GM23248 (cell line): ENCODE results near the gene EP400. TPM values are rescaled to one million over a fixed set of nuclear protein-coding genes. Genes with fewer than 3 reads are reported as not detected.

Source experiments
- DNase-seq: peaks from one replicate; pipeline ENCODE4 v3.0.0-alpha.2; 2015
- H2AFZ ChIP-seq: fragments of 200-600 bp; sonication (generic); 2 replicates; pipeline ENCODE4 v1.6.1; 2016; ENCODE audit warnings: antibody characterized with exemption
- H3F3A ChIP-seq: fragments of 200-600 bp; sonication (generic); 2 replicates; pipeline ENCODE4 v1.6.1; 2016; ENCODE audit warnings: mild to moderate bottlenecking, antibody characterized with exemption, mixed run types; ENCODE audit not compliant: insufficient read depth
- H3K27ac ChIP-seq: fragments of 200-600 bp; sonication (generic); 2 replicates; pipeline ENCODE4 v1.5.1; 2016; ENCODE audit warnings: mild to moderate bottlenecking
- H3K27me3 ChIP-seq: fragments of 200-600 bp; sonication (generic); replicated peaks from 2 replicates; pipeline ENCODE4 v1.6.1; 2016; ENCODE audit warnings: mild to moderate bottlenecking; ENCODE audit not compliant: insufficient read depth
- H3K36me3 ChIP-seq: fragments of 200-600 bp; sonication (generic); 2 replicates; pipeline ENCODE4 v1.6.1; 2016; ENCODE audit warnings: low read depth, mild to moderate bottlenecking
- H3K4me1 ChIP-seq: fragments of 200-600 bp; sonication (generic); 2 replicates; pipeline ENCODE4 v1.6.1; 2016; ENCODE audit warnings: mild to moderate bottlenecking; ENCODE audit not compliant: insufficient read depth
- H3K4me2 ChIP-seq: fragments of 200-600 bp; sonication (generic); one replicate; pipeline ENCODE4 v1.6.1; 2016; ENCODE audit warnings: mild to moderate bottlenecking; ENCODE audit not compliant: unreplicated experiment
- H3K4me3 ChIP-seq: fragments of 200-600 bp; sonication (generic); 2 replicates; pipeline ENCODE4 v1.5.1; 2016; ENCODE audit warnings: mild to moderate bottlenecking
- H3K79me2 ChIP-seq: fragments of 200-600 bp; sonication (generic); 2 replicates; pipeline ENCODE4 v1.6.1; 2016; ENCODE audit warnings: mild to moderate bottlenecking; ENCODE audit not compliant: insufficient read depth
- H3K9ac ChIP-seq: fragments of 200-600 bp; sonication (generic); 2 replicates; pipeline ENCODE4 v1.6.1; 2016; ENCODE audit warnings: mild to moderate bottlenecking
- H3K9me2 ChIP-seq: fragments of 200-600 bp; sonication (generic); 2 replicates; pipeline ENCODE4 v1.6.1; 2016; ENCODE audit warnings: mixed run types, mild to moderate bottlenecking, moderate library complexity; ENCODE audit not compliant: insufficient read depth
- H3K9me3 ChIP-seq: fragments of 200-600 bp; sonication (generic); one replicate; pipeline ENCODE4 v1.6.1; 2017; ENCODE audit warnings: low read depth
- H4K20me1 ChIP-seq: fragments of 200-600 bp; sonication (generic); 2 replicates; pipeline ENCODE4 v1.6.0; 2016; ENCODE audit not compliant: insufficient read depth
- EZH2 ChIP-seq: fragments of 200-600 bp; sonication (generic); IDR thresholded peaks from 2 replicates; pipeline ENCODE4 v1.6.1; 2018; ENCODE audit warnings: antibody characterized with exemption, mild to moderate bottlenecking; ENCODE audit not compliant: insufficient read depth, poor library complexity, severe bottlenecking
- EZH2phosphoT487 ChIP-seq: fragments of 200-600 bp; sonication (generic); IDR thresholded peaks from 2 replicates; pipeline ENCODE4 v1.6.1; 2018; ENCODE audit warnings: antibody characterized with exemption, moderate library complexity, mild to moderate bottlenecking, low read depth; ENCODE audit not compliant: insufficient read depth
- WGBS, 2 experiments: methylation state at CpG; one replicate each; pipeline ENCODE4 v1.1.6; 2015 to 2017; ENCODE audit warnings: low lambda C conversion rate in 2 of 2, low coverage in 1 of 2; ENCODE audit errors: missing lambda C conversion rate in 2 of 2; 5-methylcytosine and 5-hydroxymethylcytosine counted together
- in situ Hi-C: fragments of 300-500 bp; cut with MboI; formaldehyde crosslinking; loops from 2 replicates; pipeline ENCODE4 v1.15.0; 2020
- polyA plus RNA-seq: library from polyadenylated mRNA; unstranded; fragments of >200 nt; fragmentation: Nextera tagmentation; extraction: Ambion mirVana; gene quantifications from 2 replicates; pipeline ENCODE4 v1.2.1, GENCODE V29; 2016
- total RNA-seq: library from RNA; depleted of rRNA; stranded (reverse); fragments of >200 nt; shearing (Covaris generic); gene quantifications from 2 replicates; pipeline ENCODE4 v1.2.3, GENCODE V29; 2014

Gene EP400
- total and polyA plus RNA-seq, 2 experiments from 2014 or later, result 8.6 to 9.4 TPM

DNA sequence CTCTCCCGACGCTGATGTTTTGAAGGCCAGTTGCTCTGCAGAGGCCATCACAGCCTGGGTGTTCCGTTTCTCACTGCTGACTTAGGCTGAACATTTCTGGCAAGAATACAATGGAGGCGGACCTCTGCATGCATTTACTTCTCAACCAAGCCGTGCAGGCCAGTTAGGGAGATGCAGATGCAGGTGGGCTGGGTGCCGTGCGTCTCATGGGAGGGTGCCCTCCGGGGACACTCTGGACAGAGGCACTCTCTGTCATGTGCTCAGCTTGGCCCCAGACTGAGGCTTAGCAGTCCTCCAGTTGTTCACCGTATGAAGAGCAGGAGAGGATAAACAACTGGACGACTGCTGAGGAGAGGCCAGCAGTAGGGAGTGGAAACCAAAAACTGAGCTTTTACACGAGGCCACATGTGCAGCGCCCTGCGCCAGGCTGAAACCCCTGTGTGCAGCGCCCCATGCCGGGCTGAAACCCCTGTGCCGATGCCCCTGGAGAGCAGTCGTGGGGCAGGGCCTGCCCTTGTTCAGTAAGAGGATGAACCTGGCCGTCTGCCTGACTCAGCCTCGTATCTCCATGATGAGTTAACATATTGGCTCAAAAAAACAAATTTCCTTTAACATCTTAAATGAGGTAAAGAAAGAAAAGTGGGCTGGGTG lies 162.0 kb downstream of the EP400 start:
- no peak overlapping the region for H2AFZ ChIP-seq
- H3K4me3 ChIP-seq, result no peak overlapping the region
- no peaks in the 10 kb centered on the region for H3K9me3 ChIP-seq
- in situ Hi-C loops, result no loop called here
- DNase-seq, result no peak
- H4K20me1 ChIP-seq, result no peaks in the 10 kb centered on the region
- no peaks in the 10 kb centered on the region for H3K9me2 ChIP-seq
- WGBS, 2 experiments, result 93 to 94% methylated on average over 19 of the region's 19 CpGs
- TF ChIP-seq EZH2 (no peak), EZH2phosphoT487 (no peak)
- H3K27me3 ChIP-seq, result no peaks in the 10 kb centered on the region
- no peaks in the 10 kb centered on the region for H3K4me1 ChIP-seq
- H3K9ac ChIP-seq, result no peak overlapping the region
- H3K27ac ChIP-seq, result no peak overlapping the region
- peaks cover 3% of the 10 kb centered on the region; the same call in 1 of the 2 replicates for H3K79me2 ChIP-seq
- no peak overlapping the region for H3K4me2 ChIP-seq
- H3K36me3 ChIP-seq, result peaks cover 27% of the 10 kb centered on the region
- H3F3A ChIP-seq, result no peaks in the 10 kb centered on the region

DNA sequence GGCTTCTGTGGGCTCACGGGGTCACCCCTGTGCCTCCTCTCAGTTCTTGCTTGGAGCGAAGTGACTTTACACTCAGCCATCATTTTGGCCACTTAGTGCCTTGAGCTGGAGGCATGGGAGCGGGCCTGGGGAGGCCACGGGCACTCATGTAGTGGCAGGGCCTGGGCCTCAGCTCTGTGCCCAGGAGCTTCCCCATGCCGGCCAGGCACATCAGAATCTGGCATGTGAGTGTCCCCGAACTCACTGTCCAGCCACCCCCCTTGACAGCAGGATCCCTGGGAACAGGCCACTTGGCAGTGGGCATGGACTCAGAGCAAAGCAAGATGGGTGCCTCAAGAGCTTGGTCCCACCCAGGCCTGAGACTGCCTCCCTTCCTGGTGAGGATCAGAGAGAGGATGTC lies 164.9 kb downstream of the EP400 start:
- no peak for TF ChIP-seq EZH2

DNA sequence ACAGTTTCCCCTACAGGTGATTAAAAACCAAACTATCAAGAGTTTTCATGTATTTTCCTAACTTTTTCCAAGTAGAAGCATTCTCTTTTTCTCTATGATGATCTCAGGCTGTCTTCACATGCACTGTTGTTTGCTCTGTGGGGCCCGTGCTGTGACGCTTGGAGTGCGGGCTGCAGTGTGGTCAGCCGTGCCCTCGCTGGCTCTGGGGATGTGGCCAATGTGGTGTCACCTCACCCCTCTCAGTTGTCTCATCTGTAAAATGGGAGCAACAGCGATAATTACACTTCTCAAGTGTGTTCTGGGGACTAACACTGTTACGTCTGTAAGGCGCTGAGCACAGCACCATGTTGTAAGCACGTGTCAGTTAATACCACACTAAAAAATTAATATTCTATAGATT lies 165.8 kb downstream of the EP400 start:
- Histone ChIP-seq H3K9ac (no peak overlapping the region), H3K36me3 (peaks cover 27% of the 10 kb centered on the region), H3K4me2 (no peak overlapping the region), H4K20me1 (no peaks in the 10 kb centered on the region), H3K79me2 (no peaks in the 10 kb centered on the region), H3K27ac (no peak overlapping the region), H3K4me3 (no peak overlapping the region), H3K9me2 (no peaks in the 10 kb centered on the region), H3K27me3 (no peaks in the 10 kb centered on the region), H3K9me3 (no peaks in the 10 kb centered on the region), H2AFZ (no peak overlapping the region), H3K4me1 (no peaks in the 10 kb centered on the region), H3F3A (no peaks in the 10 kb centered on the region)
- DNase-seq, result no peak
- no peak for TF ChIP-seq EZH2phosphoT487
- WGBS, 2 experiments, result 96 to 98% methylated on average over 9 of the region's 9 CpGs
- in situ Hi-C loops, result no loop called here

More for the DNA sequence above, 164.9 kb downstream of the EP400 start:
- Histone ChIP-seq H3K9ac (no peak overlapping the region), H3K4me3 (no peak overlapping the region), H3K4me2 (no peak overlapping the region), H3F3A (no peaks in the 10 kb centered on the region), H3K9me2 (no peaks in the 10 kb centered on the region), H4K20me1 (no peaks in the 10 kb centered on the region), H2AFZ (no peak overlapping the region), H3K27me3 (no peaks in the 10 kb centered on the region), H3K36me3 (peaks cover 27% of the 10 kb centered on the region), H3K4me1 (no peaks in the 10 kb centered on the region), H3K79me2 (no peaks in the 10 kb centered on the region), H3K9me3 (no peaks in the 10 kb centered on the region), H3K27ac (no peak overlapping the region)
- in situ Hi-C loops, result no loop called here
- 88 to 94% methylated on average over 6 of the region's 6 CpGs for WGBS, 2 experiments
- no peak for DNase-seq

DNA sequence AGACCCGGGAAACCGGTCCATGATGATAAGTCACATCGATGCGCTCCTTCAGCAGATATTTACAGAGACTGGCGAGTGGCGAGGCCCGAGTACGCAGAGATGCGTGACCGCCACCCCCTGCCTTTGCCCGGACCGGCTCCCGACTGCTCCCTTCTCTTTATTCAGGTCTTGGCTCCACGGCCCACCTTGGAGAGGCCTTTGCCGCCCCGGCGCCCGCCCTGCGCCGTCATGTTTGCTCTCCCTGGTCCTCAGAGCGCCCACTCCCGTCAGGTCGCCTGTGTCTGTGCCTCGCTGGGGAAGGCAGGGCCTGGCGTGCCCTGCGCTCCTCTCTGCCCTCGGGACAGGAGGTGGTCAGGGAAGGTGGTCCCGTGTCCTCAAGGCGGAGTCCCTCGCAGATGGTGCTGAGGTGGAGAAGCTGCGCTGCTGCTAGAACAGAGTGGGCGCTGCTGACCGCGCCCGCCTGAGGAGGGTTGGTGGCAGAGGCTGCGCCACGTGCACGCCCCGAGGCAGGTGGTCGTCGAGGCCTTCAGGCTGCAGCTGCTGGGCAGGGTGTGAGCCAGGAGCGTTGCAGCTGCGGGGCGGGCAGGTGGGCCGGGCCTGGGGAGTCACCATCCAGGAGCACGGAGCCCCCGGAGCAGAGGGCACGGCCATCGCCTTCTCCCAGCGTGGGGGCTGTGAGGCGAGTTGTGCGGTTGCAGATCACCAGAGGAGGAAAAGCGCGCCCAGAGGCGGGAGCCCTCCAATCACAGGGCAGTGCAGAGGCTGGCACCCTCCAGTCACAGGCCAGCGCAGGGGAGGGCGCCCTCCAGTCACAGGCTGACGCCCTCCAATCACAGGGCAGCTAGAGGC lies 167.2 kb downstream of the EP400 start:
- Histone ChIP-seq H2AFZ (no peak overlapping the region), H3K27ac (no peak overlapping the region), H3F3A (no peaks in the 10 kb centered on the region), H3K4me3 (no peak overlapping the region), H3K9ac (no peak overlapping the region), H3K4me2 (no peak overlapping the region), H3K9me3 (no peaks in the 10 kb centered on the region), H3K4me1 (no peaks in the 10 kb centered on the region), H3K27me3 (no peaks in the 10 kb centered on the region), H3K9me2 (no peaks in the 10 kb centered on the region), H3K36me3 (peaks cover 37% of the 10 kb centered on the region), H4K20me1 (no peaks in the 10 kb centered on the region), H3K79me2 (no peaks in the 10 kb centered on the region)
- 97 to 98% methylated on average over 51 to 58 of the region's 58 CpGs for WGBS, 2 experiments
- no peak for DNase-seq
- TF ChIP-seq EZH2 (no peak), EZH2phosphoT487 (no peak)
- in situ Hi-C loops, result no loop called here

DNA sequence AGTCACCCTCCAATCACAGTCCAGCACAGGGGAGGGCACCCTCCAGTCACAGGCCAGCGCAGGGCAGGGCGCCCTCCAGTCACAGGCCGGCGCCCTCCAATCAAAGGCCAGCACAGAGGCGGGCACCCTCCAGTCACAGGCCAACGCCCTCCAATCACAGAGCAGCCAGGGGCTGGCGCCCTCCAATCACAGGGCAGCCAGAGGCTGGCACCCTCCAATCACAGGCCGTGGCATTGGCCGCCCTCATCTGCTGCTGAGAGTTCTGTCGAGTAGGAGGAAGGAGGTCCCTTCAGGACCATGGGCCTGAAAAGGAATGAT lies 167.8 kb downstream of the EP400 start:
- H3K9me3 ChIP-seq, result no peaks in the 10 kb centered on the region
- no peaks in the 10 kb centered on the region for H3K9me2 ChIP-seq
- 97% methylated on average over 8 to 10 of the region's 10 CpGs for WGBS, 2 experiments
- H2AFZ ChIP-seq, result no peak overlapping the region
- no peak overlapping the region for H3K9ac ChIP-seq
- H3K27ac ChIP-seq, result no peak overlapping the region
- H4K20me1 ChIP-seq, result no peaks in the 10 kb centered on the region
- no peak overlapping the region for H3K4me2 ChIP-seq
- peaks cover 39% of the 10 kb centered on the region for H3K36me3 ChIP-seq
- DNase-seq, result no peak
- TF ChIP-seq EZH2phosphoT487 (no peak), EZH2 (no peak)
- H3K4me1 ChIP-seq, result no peaks in the 10 kb centered on the region
- in situ Hi-C loops, result no loop called here
- H3K27me3 ChIP-seq, result no peaks in the 10 kb centered on the region
- H3K4me3 ChIP-seq, result no peak overlapping the region
- no peaks in the 10 kb centered on the region for H3K79me2 ChIP-seq
- no peaks in the 10 kb centered on the region for H3F3A ChIP-seq
